ENCODE data around the gene NDRG3.

The NDRG3 gene

DNA sequence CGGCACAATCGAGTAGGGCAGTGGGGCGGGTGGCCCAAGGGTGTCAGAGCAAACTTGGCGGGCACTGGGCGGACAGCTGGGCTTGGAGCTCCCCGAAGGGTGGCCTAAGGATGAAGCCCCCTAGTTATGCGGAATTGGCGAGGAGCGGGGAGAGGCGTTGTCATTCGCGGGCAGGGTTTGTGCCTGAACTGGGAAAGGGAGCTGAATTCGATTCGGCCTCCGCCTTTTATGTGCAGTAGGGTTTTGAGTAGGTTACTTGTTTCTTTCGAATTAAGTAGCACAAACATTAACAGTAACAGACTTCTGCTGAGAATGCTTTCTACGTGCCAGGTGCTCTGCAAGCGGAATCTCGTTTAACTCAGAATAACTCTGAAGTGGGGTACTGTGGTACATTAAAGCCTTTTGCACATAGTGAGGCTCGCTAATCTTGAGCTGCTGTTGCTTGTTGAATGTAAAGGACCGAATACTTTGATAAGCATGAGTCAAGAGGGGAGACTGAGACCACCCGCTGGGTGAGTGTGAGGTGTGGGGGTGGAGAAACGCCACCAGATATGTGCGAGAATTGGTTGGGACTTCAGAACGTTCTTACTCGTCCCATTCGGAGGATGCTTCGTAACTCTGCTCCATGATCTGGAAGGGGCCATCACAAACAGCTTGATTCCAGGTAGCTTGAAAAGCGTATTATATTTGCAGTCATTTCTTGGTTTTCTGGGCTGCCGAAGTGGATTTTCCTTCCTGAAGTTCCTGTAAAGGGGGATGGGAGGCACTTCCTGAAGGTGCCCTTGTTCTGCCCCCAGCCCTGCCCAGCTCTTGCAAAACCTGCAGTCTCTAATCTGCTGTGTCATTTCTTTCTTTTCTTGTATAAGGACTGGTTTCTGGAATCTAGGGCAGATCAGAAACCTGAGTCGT is 139.5 kb downstream of the NDRG3 start:
- DNase-seq (ENCODE audit: low spot score): peak; percentile 49

DNA sequence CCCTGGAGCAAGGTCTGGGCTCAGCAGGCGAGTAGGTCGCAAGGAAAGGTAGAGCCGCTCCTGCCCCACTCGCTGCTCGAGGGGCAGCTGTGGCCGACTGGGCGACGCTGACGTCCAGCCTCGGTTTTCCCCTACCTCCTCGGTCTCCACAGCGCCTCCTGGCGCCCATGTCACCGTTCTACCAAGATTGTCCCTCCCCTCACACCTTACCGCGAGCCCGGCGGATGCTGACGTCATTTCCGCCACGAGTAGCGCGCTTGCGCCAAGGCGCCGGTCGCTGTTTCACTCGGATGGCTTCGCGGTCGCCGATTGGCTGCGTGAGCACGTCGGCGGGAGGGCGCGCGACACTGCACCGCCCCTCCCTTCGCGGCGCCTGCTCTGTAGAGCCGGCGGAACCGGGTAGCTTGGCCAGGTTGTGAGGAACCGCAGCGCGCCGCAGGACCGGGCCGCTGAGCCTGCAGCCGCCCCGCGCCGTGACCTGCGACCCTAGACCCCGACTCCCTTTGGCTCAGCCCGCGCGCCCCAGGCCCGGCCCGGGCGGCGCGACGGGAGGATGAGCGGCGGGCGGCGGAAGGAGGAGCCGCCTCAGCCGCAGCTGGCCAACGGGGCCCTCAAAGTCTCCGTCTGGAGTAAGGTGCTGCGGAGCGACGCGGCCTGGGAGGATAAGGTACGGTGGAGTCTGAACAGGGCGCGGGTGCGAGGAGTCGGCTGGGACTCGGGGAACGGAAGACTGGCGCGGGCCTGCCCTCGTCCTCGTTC is 140.3 kb downstream of the NDRG3 start, which contains the start of gene RAB5IF:
TSS of gene RAB5IF (plus strand) at position 381 of the 759 bp plus-strand sequence. CDS start at position 554, 173 bp downstream.
- peak; percentile 91 for DNase-seq (ENCODE audit: low spot score)

DNA sequence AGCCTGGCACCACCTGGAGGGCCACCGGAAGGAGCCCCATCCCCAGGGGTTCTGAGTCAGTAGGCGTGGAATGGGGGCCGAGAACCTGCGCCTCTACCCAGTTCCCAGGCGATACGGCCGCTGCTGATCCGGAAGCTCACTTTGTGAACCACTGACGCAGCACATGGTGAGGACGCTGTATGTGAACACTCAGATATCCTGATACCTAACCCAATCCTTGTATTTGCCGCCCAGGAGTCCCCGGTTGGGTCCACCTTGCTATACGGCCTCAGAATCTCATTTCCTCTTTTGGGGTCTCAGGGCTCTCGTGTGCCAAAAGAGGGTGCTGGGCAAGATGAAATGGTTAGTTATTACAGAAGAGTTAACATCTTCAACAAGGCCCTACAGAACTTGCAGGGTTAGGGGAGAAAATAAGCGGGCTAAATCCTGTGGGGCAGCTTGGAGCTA is 140.9 kb downstream of the NDRG3 start:
- no peak for DNase-seq (ENCODE audit: low spot score)

Data from HuH-7 (cell line).